Measurements from ENCODE around the gene GOLGA6L2. TPM values are rescaled to one million over a fixed set of nuclear protein-coding genes. Genes with fewer than 3 reads are reported as not detected.
"Not testable (repeated sequence)": the region's sequence is repeated elsewhere in the genome, so short reads cannot be mapped to it uniquely, and the experiment has no call there.

The GOLGA6L2 gene
- total RNA-seq, 1 experiment from 2014 or later = not detected

GRCh38 chr15:23401627-23402026 lies 45.4 kb downstream of the GOLGA6L2 start:
- Histone ChIP-seq H3K4ac (ENCODE audit: low read depth, low read length) (no peak overlapping the region), H4K5ac (ENCODE audit: insufficient read length, low read depth, low read length) (no peak overlapping the region), H4K8ac (replicated peaks; ENCODE audit: insufficient read length, low read depth, low read length) (no peak overlapping the region), H3T11ph (ENCODE audit: low read length) (no peak overlapping the region), H2BK15ac (ENCODE audit: low read depth, low read length) (no peak overlapping the region), H3K4me1 (ENCODE audit: insufficient read depth, low read length) (no peaks in the 10 kb centered on the region), H4K91ac (ENCODE audit: insufficient read length, low read depth, low read length) (no peak overlapping the region), H3K9me3 (ENCODE audit: control insufficient read depth, low read depth, low read length) (peaks cover 8% of the 10 kb centered on the region), H3K56ac (ENCODE audit: insufficient read length, low read depth, low read length) (no peak overlapping the region), H3K27ac (ENCODE audit: insufficient read length, low read depth, low read length) (no peak overlapping the region), H2BK12ac (ENCODE audit: insufficient read length, low read depth, low read length) (no peak overlapping the region), H3K23me2 (ENCODE audit: insufficient read length, low read depth, low read length, poor library complexity, severe bottlenecking) (no peaks in the 10 kb centered on the region), H3K79me2 (ENCODE audit: insufficient read depth, low read length) (no peaks in the 10 kb centered on the region), H2BK120ac (ENCODE audit: low read depth, low read length, poor library complexity, severe bottlenecking) (no peak overlapping the region), H2AK5ac (ENCODE audit: insufficient read length, low read length) (no peak overlapping the region), H2AFZ (ENCODE audit: low read length) (no peak overlapping the region), H3K14ac (ENCODE audit: insufficient read depth, low read length) (no peak overlapping the region), H2BK20ac (ENCODE audit: low read depth, low read length, poor library complexity, severe bottlenecking) (no peak overlapping the region), H4K20me1 (ENCODE audit: control insufficient read depth, insufficient read depth, insufficient read length) (no peaks in the 10 kb centered on the region), H2BK5ac (ENCODE audit: insufficient read length, low read length) (no peak overlapping the region), H3K23ac (ENCODE audit: insufficient read length, low read depth, low read length) (no peak overlapping the region), H3K27me3 (ENCODE audit: insufficient read depth, low read length) (no peaks in the 10 kb centered on the region), H3K9ac (ENCODE audit: extremely low read depth, insufficient read length, low read length) (no peak overlapping the region), H3K4me2 (ENCODE audit: insufficient read depth, insufficient read length, low read length) (no peak overlapping the region), H3K18ac (ENCODE audit: insufficient read length, low read depth, low read length) (no peak overlapping the region), H3K79me1 (ENCODE audit: insufficient read depth, low read depth, low read length, poor library complexity, severe bottlenecking) (no peaks in the 10 kb centered on the region)
- Mint-ChIP-seq H3K27me3 (ENCODE audit: low read depth) (peaks cover 2% of the 10 kb centered on the region), H3K27ac (no peak overlapping the region), H3K4me1 (peaks cover 3 to 9% of the 10 kb centered on the region in 2 experiments; a peak in 1 of 4 replicates), H3K9me3 (peaks cover 76 to 80% of the 10 kb centered on the region in 2 experiments), H3K4me3 (no peak overlapping the region), H3K36me3 (ENCODE audit: insufficient read depth in 1 of 3, low read depth in 3 of 3) (peaks cover 0 to 1% (median 0%) of the 10 kb centered on the region in 3 experiments; a peak in 4 of 7 replicates)
- no CpG with 5 or more reads among the region's 8 CpGs for WGBS (ENCODE audit: extremely low coverage, insufficient read length, low lambda C conversion rate)
- TF ChIP-seq CTCF (conservative IDR thresholded peaks at IDR 0.05) = no peak
- no peak for DNase-seq

DNA sequence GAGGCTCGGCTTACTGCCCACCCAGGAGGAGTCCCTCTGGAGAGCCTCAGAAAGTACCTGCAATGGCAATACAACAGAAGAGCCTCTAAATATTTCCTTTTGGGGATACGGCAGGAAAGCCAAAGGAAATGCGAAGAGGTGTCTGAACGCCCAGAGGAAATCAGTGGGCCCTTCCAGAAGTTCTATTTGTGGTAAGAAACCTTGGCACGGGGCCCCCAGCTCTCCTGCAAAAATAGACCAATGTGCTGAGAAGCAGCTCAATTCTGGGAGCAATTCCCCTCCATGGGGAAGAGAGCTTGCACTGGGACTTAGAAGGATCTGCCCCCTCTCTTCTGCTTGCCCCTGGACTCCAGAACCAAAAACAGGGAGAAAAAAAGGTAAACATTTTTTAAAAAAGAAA lies 47.8 kb downstream of the GOLGA6L2 start:
- H2BK120ac ChIP-seq (ENCODE audit: low read depth, low read length, poor library complexity, severe bottlenecking); H2BK5ac ChIP-seq (ENCODE audit: insufficient read length, low read length); H2BK12ac ChIP-seq (ENCODE audit: insufficient read length, low read depth, low read length); H3K9me3 ChIP-seq (ENCODE audit: control insufficient read depth, low read depth, low read length); H3K9ac ChIP-seq (ENCODE audit: extremely low read depth, insufficient read length, low read length); H3K23ac ChIP-seq (ENCODE audit: insufficient read length, low read depth, low read length); H3K79me1 ChIP-seq (ENCODE audit: insufficient read depth, low read depth, low read length, poor library complexity, severe bottlenecking); H3K56ac ChIP-seq (ENCODE audit: insufficient read length, low read depth, low read length); H2BK20ac ChIP-seq (ENCODE audit: low read depth, low read length, poor library complexity, severe bottlenecking); H3K14ac ChIP-seq (ENCODE audit: insufficient read depth, low read length); H4K8ac ChIP-seq (replicated peaks; ENCODE audit: insufficient read length, low read depth, low read length); H3K4me2 ChIP-seq (ENCODE audit: insufficient read depth, insufficient read length, low read length); H3K18ac ChIP-seq (ENCODE audit: insufficient read length, low read depth, low read length); DNase-seq; H2AFZ ChIP-seq (ENCODE audit: low read length); H3K23me2 ChIP-seq (ENCODE audit: insufficient read length, low read depth, low read length, poor library complexity, severe bottlenecking); H2BK15ac ChIP-seq (ENCODE audit: low read depth, low read length); H2AK5ac ChIP-seq (ENCODE audit: insufficient read length, low read length); H3K79me2 ChIP-seq (ENCODE audit: insufficient read depth, low read length); H3K27me3 ChIP-seq (ENCODE audit: insufficient read depth, low read length); H3K27me3 Mint-ChIP-seq (ENCODE audit: low read depth); H3K4me1 ChIP-seq (ENCODE audit: insufficient read depth, low read length); H3K27ac Mint-ChIP-seq; H3K4ac ChIP-seq (ENCODE audit: low read depth, low read length); H4K91ac ChIP-seq (ENCODE audit: insufficient read length, low read depth, low read length); H4K5ac ChIP-seq (ENCODE audit: insufficient read length, low read depth, low read length); H4K20me1 ChIP-seq (ENCODE audit: control insufficient read depth, insufficient read depth, insufficient read length); H3K36me3 Mint-ChIP-seq (ENCODE audit: insufficient read depth in 1 of 3, low read depth in 3 of 3); H3K4me3 Mint-ChIP-seq; H3K27ac ChIP-seq (ENCODE audit: insufficient read length, low read depth, low read length); H3T11ph ChIP-seq (ENCODE audit: low read length): not testable (repeated sequence)
- WGBS (ENCODE audit: extremely low coverage, insufficient read length, low lambda C conversion rate) = no CpG with 5 or more reads among the region's 5 CpGs
- Mint-ChIP-seq H3K9me3 (peaks cover 74 to 78% of the 10 kb centered on the region in 2 experiments), H3K4me1 (peaks cover 8 to 13% of the 10 kb centered on the region in 2 experiments; a peak in 1 of 4 replicates)

Measured in H9 (cell line).